H1 (cell line): ENCODE data around the gene SPTBN1. TPM values are rescaled to one million over a fixed set of nuclear protein-coding genes. Genes with fewer than 3 reads are reported as not detected.

ENCODE experiments used
- CTCF ChIA-PET: fragments of 300-600 bp; sonication (Branson Sonifier 250); formaldehyde crosslinking; loops from one replicate; lab custom pipeline; 2021; ENCODE audit not compliant: partially characterized antibody; lab: Charles Lee
- POLR2A ChIA-PET: fragments of 300-600 bp; sonication (Branson Sonifier 250); formaldehyde crosslinking; loops from one replicate; lab custom pipeline; 2021; ENCODE audit warnings: inconsistent platforms; ENCODE audit not compliant: partially characterized antibody; lab: Charles Lee
- DNase-seq, 2 experiments: peaks; one replicate each; pipeline versions ENCODE4 v3.0.0 to v3.0.0-alpha.2; 2010 to 2022; ENCODE audit warnings: low spot score in 2 of 2, low read depth in 1 of 2, mixed read lengths in 1 of 2
- FAIRE-seq: peaks from 2 replicates; lab custom pipeline; 2011; peaks lifted over from hg19 to GRCh38; lab: Jason Lieb, UNC
- H2AFZ ChIP-seq: 2 replicates; pipeline ENCODE4 v1.8.1; 2012; ENCODE audit warnings: low read length, inconsistent platforms
- H2AK5ac ChIP-seq: 2 replicates; pipeline ENCODE4 v1.6.1; 2013; ENCODE audit warnings: low read depth, low read length
- H2BK120ac ChIP-seq: replicated peaks from 2 replicates; pipeline ENCODE3; 2013; ENCODE audit warnings: low read depth, low read length, inconsistent platforms
- H2BK12ac ChIP-seq: 2 replicates; pipeline ENCODE4 v1.6.1; 2013; ENCODE audit warnings: low read depth, low read length
- H2BK15ac ChIP-seq: 2 replicates; pipeline ENCODE4 v1.6.1; 2013; ENCODE audit warnings: low read length
- H2BK20ac ChIP-seq: 2 replicates; pipeline ENCODE4 v1.6.1; 2013; ENCODE audit warnings: low read length
- H2BK5ac ChIP-seq: 2 replicates; pipeline ENCODE4 v1.6.1; 2013; ENCODE audit warnings: low read depth, low read length
- H3K14ac ChIP-seq: 2 replicates; pipeline ENCODE4 v1.6.1; 2013; ENCODE audit warnings: inconsistent platforms; ENCODE audit not compliant: insufficient read length
- H3K18ac ChIP-seq: 2 replicates; pipeline ENCODE4 v1.6.1; 2013; ENCODE audit warnings: low read length; ENCODE audit errors: extremely low read depth
- H3K23ac ChIP-seq: 2 replicates; pipeline ENCODE4 v1.6.1; 2013; ENCODE audit warnings: inconsistent platforms; ENCODE audit not compliant: insufficient read length
- H3K23me2 ChIP-seq: 2 replicates; pipeline ENCODE4 v1.6.1; 2013; ENCODE audit warnings: low read depth, low read length
- H3K27ac ChIP-seq: 2 replicates; pipeline ENCODE4 v1.6.1; 2011; ENCODE audit warnings: low read depth, low read length, inconsistent platforms
- H3K27me3 ChIP-seq, 4 experiments: replicated peaks in 1 of 4; 1 replicate in 1 of 4; 2 replicates in 3 of 4; pipeline versions ENCODE4 v1.6.1 to v1.8.1; 2011 to 2013; ENCODE audit warnings: low read length in 3 of 4, mild to moderate bottlenecking in 3 of 4, inconsistent platforms in 2 of 4, mixed read lengths in 2 of 4, moderate library complexity in 1 of 4; ENCODE audit not compliant: control insufficient read depth in 3 of 4, insufficient read depth in 3 of 4; ENCODE audit errors: extremely low read depth in 1 of 4
- H3K36me3 ChIP-seq, 4 experiments: 2 replicates each; pipeline versions ENCODE4 v1.6.1 to v1.8.1; 2011 to 2013; ENCODE audit warnings: mild to moderate bottlenecking in 4 of 4, low read length in 3 of 4, moderate library complexity in 2 of 4, control low read depth in 1 of 4, inconsistent platforms in 1 of 4; ENCODE audit not compliant: insufficient read depth in 4 of 4, control insufficient read depth in 2 of 4
- H3K4ac ChIP-seq: replicated peaks from 2 replicates; pipeline ENCODE3; 2013; ENCODE audit warnings: low read length, low read depth, mixed read lengths, inconsistent platforms; ENCODE audit not compliant: insufficient read length
- H3K4me1 ChIP-seq, 4 experiments: replicated peaks in 1 of 4; 1 replicate in 1 of 4; 2 replicates in 3 of 4; pipeline versions ENCODE4 v1.6.1 to v1.8.1; 2011 to 2013; ENCODE audit warnings: low read length in 3 of 4, inconsistent platforms in 2 of 4, mixed read lengths in 1 of 4; ENCODE audit not compliant: insufficient read depth in 4 of 4, control insufficient read depth in 3 of 4
- H3K4me2 ChIP-seq, 2 experiments: 2 replicates each; pipeline versions ENCODE4 v1.6.1 to v1.8.1; 2011 to 2013; ENCODE audit warnings: low read depth in 2 of 2, low read length in 2 of 2, control low read depth in 1 of 2, inconsistent platforms in 1 of 2, mild to moderate bottlenecking in 1 of 2; ENCODE audit not compliant: insufficient read depth in 1 of 2
- H3K4me3 ChIP-seq, 4 experiments: fragments of 200-600, 300-600 bp in 1 of 4; sonication (generic), shearing (Covaris generic), sonication (Bioruptor Twin) in 1 of 4; 2 replicates each; pipeline versions ENCODE4 v1.5.1 to v1.8.1; 2011 to 2016; ENCODE audit warnings: low read length in 4 of 4, low read depth in 3 of 4, control low read depth in 2 of 4, inconsistent platforms in 2 of 4, mild to moderate bottlenecking in 2 of 4, mixed read lengths in 1 of 4, moderate library complexity in 1 of 4; ENCODE audit not compliant: insufficient read depth in 2 of 4; ENCODE audit errors: extremely low read depth in 1 of 4
- H3K56ac ChIP-seq: replicated peaks from 2 replicates; pipeline ENCODE3; 2013; ENCODE audit warnings: low read depth, mild to moderate bottlenecking, mixed read lengths, low read length, inconsistent platforms; ENCODE audit not compliant: insufficient read length
- H3K79me1 ChIP-seq: 2 replicates; pipeline ENCODE4 v1.6.1; 2013; ENCODE audit warnings: low read depth, low read length, control low read depth
- H3K79me2 ChIP-seq, 2 experiments: 2 replicates each; pipeline versions ENCODE4 v1.6.1 to v1.8.1; 2012 to 2013; ENCODE audit warnings: low read length in 2 of 2, mild to moderate bottlenecking in 2 of 2, inconsistent platforms in 1 of 2; ENCODE audit not compliant: insufficient read depth in 2 of 2, control insufficient read depth in 1 of 2
- H3K9ac ChIP-seq, 4 experiments: replicated peaks in 1 of 4; 1 replicate in 1 of 4; 2 replicates in 3 of 4; pipeline versions ENCODE4 v1.6.1 to v1.8.1; 2011 to 2013; ENCODE audit warnings: low read depth in 3 of 4, low read length in 3 of 4, control low read depth in 2 of 4, mild to moderate bottlenecking in 2 of 4, moderate library complexity in 2 of 4, inconsistent platforms in 1 of 4; ENCODE audit errors: extremely low read depth in 1 of 4
- H3K9me3 ChIP-seq, 2 experiments: 2 replicates each; pipeline versions ENCODE4 v1.6.1 to v1.8.1; 2012 to 2013; ENCODE audit warnings: mild to moderate bottlenecking in 2 of 2, moderate library complexity in 2 of 2, control low read depth in 1 of 2, inconsistent platforms in 1 of 2, low read depth in 1 of 2, low read length in 1 of 2, mixed read lengths in 1 of 2; ENCODE audit not compliant: insufficient read depth in 2 of 2
- H4K20me1 ChIP-seq, 2 experiments: replicated peaks in 1 of 2; 2 replicates each; pipeline versions ENCODE3 to v1.8.1; 2011 to 2013; ENCODE audit warnings: inconsistent platforms in 2 of 2, low read length in 2 of 2, mild to moderate bottlenecking in 1 of 2; ENCODE audit not compliant: insufficient read depth in 2 of 2, control insufficient read depth in 1 of 2
- H4K5ac ChIP-seq: 2 replicates; pipeline ENCODE4 v1.6.1; 2013; ENCODE audit warnings: low read length, low read depth, mixed read lengths, inconsistent platforms; ENCODE audit not compliant: insufficient read length
- H4K8ac ChIP-seq: 2 replicates; pipeline ENCODE4 v1.8.0; 2013; ENCODE audit warnings: mild to moderate bottlenecking, moderate library complexity, low read length, inconsistent platforms; ENCODE audit not compliant: insufficient read depth; ENCODE audit errors: extremely low read depth
- H4K91ac ChIP-seq: replicated peaks from 2 replicates; pipeline ENCODE3; 2013; ENCODE audit warnings: low read length, mixed read lengths, inconsistent platforms; ENCODE audit not compliant: insufficient read length
- ATF3 ChIP-seq: IDR thresholded peaks from 2 replicates; pipeline ENCODE4 v1.6.1; 2011; ENCODE audit warnings: low read depth, mild to moderate bottlenecking, low read length; ENCODE audit not compliant: insufficient read depth
- CBX5 ChIP-seq: fragments of 300-800, 300-1000 bp; sonication (generic); IDR thresholded peaks from 2 replicates; pipeline ENCODE4 v1.7.1; 2016; ENCODE audit warnings: antibody characterized with exemption, low read length, low read depth
- CEBPB ChIP-seq: IDR thresholded peaks from 2 replicates; pipeline ENCODE4 v1.6.1; 2012; ENCODE audit warnings: low read depth, low read length
- CREB1 ChIP-seq: IDR thresholded peaks from 2 replicates; pipeline ENCODE4 v1.6.1; 2012; ENCODE audit warnings: inconsistent platforms
- E2F6 ChIP-seq: IDR thresholded peaks from 2 replicates; pipeline ENCODE4 v1.6.1; 2012; ENCODE audit warnings: inconsistent platforms
- HDAC6 ChIP-seq: IDR thresholded peaks from one replicate; pipeline ENCODE4 v1.7.1; 2012; ENCODE audit warnings: low read depth, mild to moderate bottlenecking, inconsistent platforms, low read length, moderate library complexity
- NANOG ChIP-seq: IDR thresholded peaks from 2 replicates; pipeline ENCODE4 v1.6.1; 2011; ENCODE audit warnings: low read length, low read depth, mild to moderate bottlenecking, inconsistent platforms; ENCODE audit not compliant: insufficient read depth, poor library complexity, severe bottlenecking
- PHF8 ChIP-seq: fragments of 200-600 bp; sonication (generic); conservative IDR thresholded peaks from 2 replicates; pipeline ENCODE4 v1.7.1; 2012; ENCODE audit warnings: low read depth, mild to moderate bottlenecking, inconsistent platforms, low read length, moderate library complexity
- POLR2A ChIP-seq, 2 experiments: IDR thresholded peaks; 1 replicate in 1 of 2; 2 replicates in 1 of 2; pipeline ENCODE4 v1.6.1; 2011; ENCODE audit warnings: low read depth in 2 of 2, low read length in 2 of 2, mild to moderate bottlenecking in 2 of 2; ENCODE audit errors: control extremely low read depth in 1 of 2
- POLR2AphosphoS5 ChIP-seq: IDR thresholded peaks from 2 replicates; pipeline ENCODE4 v1.6.1; 2011; ENCODE audit warnings: low read depth, low read length
- POU5F1 ChIP-seq: IDR thresholded peaks from 2 replicates; pipeline ENCODE4 v1.6.1; 2011; ENCODE audit warnings: low read depth, mild to moderate bottlenecking, low read length, moderate library complexity
- RFX5 ChIP-seq: IDR thresholded peaks from 2 replicates; pipeline ENCODE4 v1.6.1; 2011; ENCODE audit warnings: low read depth, low read length, improper control_type of control experiment, borderline replicate concordance
- SP4 ChIP-seq: IDR thresholded peaks from 2 replicates; pipeline ENCODE4 v1.6.1; 2012; ENCODE audit warnings: low read length, inconsistent platforms
- TAF7 ChIP-seq: optimal IDR thresholded peaks from 2 replicates; pipeline ENCODE3; 2011; ENCODE audit warnings: low read depth, mild to moderate bottlenecking, inconsistent platforms, low read length, moderate library complexity, borderline replicate concordance
- TBP ChIP-seq: IDR thresholded peaks from 2 replicates; pipeline ENCODE4 v1.6.1; 2011; ENCODE audit warnings: low read depth, low read length, improper control_type of control experiment
- WGBS, 2 experiments: shearing (Covaris generic) in 1 of 2; methylation state at CpG; one replicate each; pipeline versions ENCODE4 v1.1.6 to v1.1.7; 2013 to 2015; ENCODE audit warnings: low lambda C conversion rate in 2 of 2, mixed read lengths in 2 of 2, inconsistent platforms in 1 of 2, low coverage in 1 of 2, missing lambda C conversion rate in 1 of 2; ENCODE audit not compliant: insufficient replicate concordance in 2 of 2, insufficient coverage in 1 of 2, insufficient read length in 1 of 2; ENCODE audit errors: extremely low coverage in 1 of 2, missing lambda C conversion rate in 1 of 2; 5-methylcytosine and 5-hydroxymethylcytosine counted together
- polyA plus RNA-seq, 7 experiments: library from polyadenylated mRNA; depleted of rRNA in 3 of 7; stranded (reverse) in 5 of 7; unstranded in 2 of 7; fragments of >200 nt in 5 of 7; fragments of 200-250 nt in 2 of 7; gene quantifications; 1 replicate in 5 of 7; 2 replicates in 1 of 7; 4 replicates in 1 of 7; pipeline versions ENCODE4 v1.2.1 to v1.2.3, GENCODE V29; 2011 to 2013; ENCODE audit warnings: missing spikeins in 2 of 7, mixed read lengths in 2 of 7
- total RNA-seq: library from RNA; stranded (reverse); fragmentation: NEBNext Ultra II Directional; extraction: Animal tissue kit (Norgen Biotek cat#: 25700); gene quantifications from 2 replicates; pipeline ENCODE4 v1.2.1, GENCODE V29; 2021

The SPTBN1 gene
- total and polyA plus RNA-seq, 2 of the 8 experiments (the other 6 are each of a cell fraction or from before 2014, with no cell fraction given), result 31.8 to 180 TPM

DNA sequence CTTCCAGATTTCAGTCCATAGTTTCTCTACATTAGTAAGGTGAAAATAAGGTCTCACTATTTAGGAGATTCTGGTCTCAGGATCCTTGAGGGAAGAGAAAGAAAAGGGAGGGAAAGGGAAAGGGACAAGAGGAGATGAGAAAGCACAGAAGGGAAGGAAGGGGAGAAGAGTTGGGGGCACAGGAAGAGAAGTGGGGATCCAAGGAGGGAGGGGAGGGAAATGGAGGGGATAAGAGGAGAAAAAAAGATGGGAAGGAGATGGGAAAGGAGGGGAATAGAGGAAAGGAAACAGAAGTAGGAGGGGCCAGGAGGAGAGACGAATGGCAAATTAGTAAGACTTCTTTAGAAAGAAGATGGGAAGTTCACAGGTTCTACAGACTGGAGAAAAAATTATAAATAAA, 39.2 kb upstream of the SPTBN1 start:
- Histone ChIP-seq H3K14ac (no peak overlapping the region), H3K27me3 (no peaks in the 10 kb centered on the region), H3K4me2 (no peak overlapping the region), H3K4me3 (no peak overlapping the region), H3K18ac (no peak overlapping the region), H3K27ac (no peak overlapping the region), H3K79me1 (no peaks in the 10 kb centered on the region), H3K4me1 (peaks cover 0 to 2% (median under 1%) of the 10 kb centered on the region in 4 experiments; a peak in 3 of 7 replicates), H3K9me3 (0 out of 4 replicates have a peak, but pooled peaks cover 0 to under 1% of the 10 kb centered on the region in 2 experiments), H4K5ac (no peak overlapping the region), H4K91ac (no peak overlapping the region), H3K9ac (no peak overlapping the region), H4K8ac (no peak overlapping the region), H2AK5ac (no peak overlapping the region), H3K4ac (no peak overlapping the region), H2BK15ac (no peak overlapping the region), H2BK12ac (no peak overlapping the region), H2AFZ (no peak overlapping the region), H2BK5ac (no peak overlapping the region), H3K23me2 (no peaks in the 10 kb centered on the region), H2BK20ac (no peak overlapping the region), H3K36me3 (no peaks in the 10 kb centered on the region), H3K23ac (no peak overlapping the region), H4K20me1 (no peaks in the 10 kb centered on the region), H3K56ac (no peak overlapping the region), H2BK120ac (no peak overlapping the region), H3K79me2 (no peaks in the 10 kb centered on the region)
- no peak for DNase-seq
- CTCF ChIA-PET, result no interaction called here
- FAIRE-seq, result no peak
- 85% methylated on average over 1 of the region's 1 CpG; no CpG with 5 or more reads in 1 of the 2 experiments for WGBS, 2 experiments
- POLR2A ChIA-PET, result no interaction called here
- TF ChIP-seq PHF8 (no peak), RFX5 (no peak), POU5F1 (no peak), E2F6 (no peak), CREB1 (no peak), CEBPB (no peak), CBX5 (no peak), TAF7 (no peak), ATF3 (no peak), POLR2AphosphoS5 (no peak), TBP (no peak), HDAC6 (no peak), SP4 (no peak), NANOG (no peak), POLR2A (IDR thresholded peaks at IDR 0.05; ENCODE audit: control extremely low read depth in 1 of 2, low read depth in 2 of 2, low read length in 2 of 2) (no peak)
